NCI-H82 treated with DMSO at 0.1 percent for 48 hours (cell line): ENCODE measurements around the gene COL9A2.

Experiments
- DNase-seq: peaks from one replicate; lab custom pipeline; 2025; ENCODE audit not compliant: unreplicated experiment; lab: John Stamatoyannopoulos, UW

COL9A2 gene

DNA sequence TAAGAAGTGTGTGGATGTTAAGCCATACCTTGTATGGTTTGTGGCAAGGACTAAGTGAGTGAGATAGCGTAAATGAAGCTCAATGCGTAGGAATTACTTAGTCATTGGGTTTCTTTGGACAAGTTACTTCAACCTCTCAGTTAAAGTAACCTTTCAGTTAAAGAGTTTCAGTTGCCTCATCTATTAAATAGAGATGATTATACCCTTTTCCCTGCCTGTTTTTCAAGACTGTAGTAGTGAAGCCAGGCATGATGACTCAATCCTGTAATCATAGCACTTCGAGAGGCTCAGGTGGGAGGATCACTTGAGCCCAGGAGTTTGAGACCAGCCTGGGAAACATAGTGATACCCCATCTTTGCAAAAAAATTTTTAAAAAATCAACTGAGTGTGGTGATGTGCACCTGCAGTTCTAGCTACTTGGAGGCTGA lies 52.7 kb downstream of the COL9A2 start:
- no peak for DNase-seq

- DNase-seq: peak; percentile 31
Observed at GRCh38 chr1:40258445-40258769, 58.7 kb downstream of the COL9A2 start.

GRCh38 chr1:40257688-40258444 lies 59.2 kb downstream of the COL9A2 start, which contains the start of gene ZMPSTE24:
ZMPSTE24 (plus strand) TSS chr1:40258236; CDS start chr1:40258272, 36 bp downstream.
- DNase-seq: peak; percentile 97

GRCh38 chr1:40257313-40257687 lies 59.8 kb downstream of the COL9A2 start:
- no peak for DNase-seq

- no peak for DNase-seq
Observed at GRCh38 chr1:40256401-40257084, 60.5 kb downstream of the COL9A2 start.

GRCh38 chr1:40255231-40255630 lies 61.9 kb downstream of the COL9A2 start:
- DNase-seq: no peak

GRCh38 chr1:40252601-40253000 lies 64.5 kb downstream of the COL9A2 start:
- DNase-seq: no peak

DNA sequence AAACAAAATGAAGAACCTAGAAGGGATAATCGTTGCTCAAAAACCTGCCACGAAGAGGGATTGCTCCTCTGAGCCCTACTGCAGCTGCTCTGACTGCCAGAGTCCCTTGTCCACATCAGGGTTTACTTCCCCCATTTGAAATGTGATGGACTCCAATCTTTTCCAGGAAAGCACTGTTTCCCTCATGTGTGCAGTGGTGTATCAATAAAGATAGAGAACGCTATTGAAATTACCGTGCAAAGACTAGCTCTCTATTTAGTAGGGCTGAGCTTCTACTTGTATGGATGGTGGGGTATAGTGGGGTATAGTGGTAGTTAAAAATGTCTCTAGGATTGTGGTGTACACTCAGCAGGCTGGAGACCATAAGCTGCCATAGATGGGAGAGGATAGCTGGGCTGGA lies 65.6 kb downstream of the COL9A2 start:
- no peak for DNase-seq
